Loucy (cell line): ENCODE measurements around the gene CFAP97.

Experiments used
- CTCF ChIP-seq: fragments of 200-600 bp; sonication (generic); conservative IDR thresholded peaks from 2 replicates; pipeline ENCODE4 v1.5.1; 2014; ENCODE audit warnings: mild to moderate bottlenecking, antibody characterized with exemption, low read length
- EZH2phosphoT487 ChIP-seq: fragments of 200-600 bp; IDR thresholded peaks from 2 replicates; pipeline ENCODE4 v1.6.1; 2018; ENCODE audit warnings: antibody characterized with exemption, mild to moderate bottlenecking, moderate library complexity, borderline replicate concordance

GRCh38 chr4:185201977-185202962 lies 1.5 kb downstream of the CFAP97 start:
- no peak for TF ChIP-seq EZH2phosphoT487
- TF ChIP-seq CTCF, result no peak
